ENCODE measurements around the gene FAM114A2.

Gene FAM114A2

DNA sequence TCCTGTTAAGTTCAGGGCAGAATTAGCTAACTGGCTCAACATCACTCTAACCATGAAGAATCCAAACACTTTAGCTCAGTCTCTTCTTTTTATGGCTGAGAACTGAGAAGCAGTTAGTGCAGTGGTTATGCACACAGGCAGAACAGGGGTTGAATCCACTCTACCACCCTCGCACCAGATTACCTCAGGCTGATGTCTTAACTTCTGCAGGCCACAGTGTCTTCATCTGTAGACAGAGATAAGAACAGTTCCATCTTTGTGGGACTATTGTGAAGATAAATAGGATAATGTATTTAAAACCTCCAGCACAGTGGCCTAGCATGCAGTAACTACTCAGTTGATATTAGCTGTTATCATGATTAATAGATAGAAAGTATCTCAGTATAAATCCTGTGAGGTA, 54.8 kb downstream of the FAM114A2 start:
- no peak for DNase-seq (ENCODE audit: low read depth)

DNA sequence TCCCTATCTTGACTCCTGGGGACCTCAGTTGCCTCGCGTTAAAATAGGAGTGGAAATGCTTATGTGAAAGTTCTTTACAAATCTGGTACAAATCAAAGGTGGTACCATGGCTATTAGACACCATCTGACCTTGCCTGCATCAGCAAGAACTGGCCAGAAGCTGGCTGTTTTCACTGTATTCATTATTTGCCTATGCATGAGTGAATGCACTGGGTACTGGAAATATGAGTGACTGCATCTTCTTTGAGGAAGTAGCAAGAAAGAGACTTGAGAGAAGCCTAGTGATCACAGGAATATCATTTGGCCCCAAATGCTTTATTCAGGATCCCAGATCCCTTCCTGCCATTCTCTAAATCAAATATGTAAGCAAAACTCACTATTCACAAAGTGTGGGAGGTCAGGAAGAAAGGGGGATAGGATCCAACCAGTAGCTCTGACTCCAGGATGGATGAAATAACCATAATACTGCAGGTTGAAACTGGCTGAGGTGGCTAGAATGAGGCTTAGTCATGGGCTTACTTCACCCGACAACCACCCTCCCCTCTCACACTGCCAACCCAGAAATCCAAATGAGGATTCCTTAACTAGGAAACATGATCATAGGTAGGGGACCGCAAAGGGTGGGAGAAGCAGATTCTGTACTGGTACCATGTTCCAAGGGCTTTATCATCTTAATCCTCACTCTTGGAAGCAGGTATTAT, 56.7 kb downstream of the FAM114A2 start:
- DNase-seq (ENCODE audit: low read depth), result no peak

DNA sequence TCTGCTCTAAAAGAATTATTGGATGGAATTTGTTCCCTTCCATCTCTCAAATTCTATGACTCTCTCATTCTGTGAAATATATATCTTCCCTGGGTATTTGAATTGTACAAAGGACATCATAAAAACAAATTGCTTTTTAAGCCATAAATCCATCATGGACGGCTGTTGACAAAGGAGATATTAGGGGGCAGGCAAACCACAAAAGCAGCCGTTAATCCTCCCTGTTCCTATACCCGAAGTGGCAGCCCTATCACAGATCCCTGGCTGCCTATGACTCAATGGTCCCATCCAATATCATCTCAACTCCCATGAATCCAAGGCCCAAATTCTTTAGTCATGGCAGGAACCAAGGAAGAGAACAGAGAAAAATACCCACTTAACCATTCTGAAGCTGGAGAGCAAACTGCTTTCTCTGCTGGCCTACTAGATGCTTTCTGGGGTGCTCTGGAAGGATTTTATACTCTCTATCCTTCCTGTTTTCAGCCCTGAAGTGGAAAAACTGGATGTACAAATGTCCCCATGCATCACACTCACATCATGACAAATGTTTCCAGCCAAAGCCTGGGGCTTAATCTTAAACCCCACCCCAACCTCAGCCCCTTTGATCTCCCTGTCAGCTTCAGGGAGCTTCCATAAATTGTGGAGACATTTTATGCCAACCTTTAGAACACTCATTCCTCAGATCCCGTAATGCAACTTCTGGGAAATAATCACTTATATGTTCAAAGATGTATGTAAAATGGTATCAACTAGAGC, 59.5 kb downstream of the FAM114A2 start:
- no peak for DNase-seq (ENCODE audit: low read depth)

DNA sequence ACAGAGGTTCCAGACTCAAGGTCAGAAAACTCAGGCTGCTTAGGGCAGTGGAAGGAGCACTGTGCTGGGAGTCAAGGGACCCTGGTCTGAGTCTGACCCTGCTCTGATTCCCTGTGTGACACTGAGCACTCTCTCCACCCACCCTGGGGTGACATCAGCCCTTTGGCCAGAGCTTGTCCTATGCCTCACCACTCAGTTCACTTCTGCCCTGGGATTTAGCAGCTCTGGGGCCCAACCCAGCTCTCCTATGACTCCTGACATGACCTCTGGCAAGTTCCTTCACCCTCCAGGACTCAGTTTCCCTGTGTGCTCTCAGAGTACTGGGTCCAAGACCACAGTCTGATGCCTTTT, 63.9 kb downstream of the FAM114A2 start:
- no peak for DNase-seq (ENCODE audit: low read depth)

DNA sequence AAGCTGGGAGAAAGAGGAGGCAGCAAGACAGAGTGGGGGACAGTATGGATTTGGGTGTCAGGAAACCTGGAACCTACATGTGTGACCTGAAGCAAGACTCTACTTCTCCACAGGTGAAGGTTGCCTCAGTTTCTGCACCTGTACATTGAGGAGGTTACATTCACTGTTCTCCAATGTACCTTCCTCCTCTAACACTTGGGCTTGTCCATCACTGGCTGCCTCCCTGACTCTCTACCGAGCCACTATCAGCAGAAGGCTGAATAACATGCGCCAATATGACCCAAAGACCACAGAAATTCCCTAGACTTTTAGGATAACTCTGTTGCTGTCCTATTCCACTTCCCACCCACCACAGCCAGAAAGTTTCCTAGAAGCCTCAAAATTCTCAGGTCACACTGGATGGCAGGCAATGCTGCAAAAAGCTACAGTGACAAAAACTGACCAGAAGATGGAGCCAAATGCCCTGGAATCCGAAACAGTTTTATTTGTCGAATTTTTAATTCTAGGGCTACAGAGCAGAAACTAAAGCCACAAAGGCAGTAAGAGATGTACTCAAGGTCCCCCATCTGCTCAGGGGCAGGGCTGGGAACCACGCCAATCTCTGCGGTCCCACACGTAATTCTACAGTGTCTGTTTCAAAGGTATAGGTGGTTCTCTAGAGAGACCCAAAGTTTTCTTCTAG, 64.4 kb downstream of the FAM114A2 start:
- peak; percentile 14 for DNase-seq (ENCODE audit: low read depth)

DNA sequence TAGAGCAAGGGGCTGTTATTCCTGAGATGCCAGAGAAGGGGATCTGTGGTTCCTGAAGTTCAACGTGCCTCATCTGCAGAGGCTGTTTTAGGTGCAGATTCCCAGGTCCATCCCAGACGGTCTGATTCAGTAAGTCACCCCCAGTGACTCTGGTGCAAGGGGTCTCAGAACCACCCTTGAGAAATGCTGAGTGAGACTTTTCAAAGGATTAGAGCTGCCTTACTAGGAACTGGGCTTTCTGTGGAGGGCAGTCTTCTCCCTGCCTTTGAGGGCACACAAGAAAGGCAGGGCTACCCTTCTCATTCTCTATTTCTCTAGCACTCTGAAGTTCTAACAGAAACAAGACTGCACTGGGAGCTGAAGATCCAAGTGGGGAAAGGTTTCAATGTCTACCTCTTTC, 66.5 kb downstream of the FAM114A2 start:
- no peak for DNase-seq (ENCODE audit: low read depth)

DNA sequence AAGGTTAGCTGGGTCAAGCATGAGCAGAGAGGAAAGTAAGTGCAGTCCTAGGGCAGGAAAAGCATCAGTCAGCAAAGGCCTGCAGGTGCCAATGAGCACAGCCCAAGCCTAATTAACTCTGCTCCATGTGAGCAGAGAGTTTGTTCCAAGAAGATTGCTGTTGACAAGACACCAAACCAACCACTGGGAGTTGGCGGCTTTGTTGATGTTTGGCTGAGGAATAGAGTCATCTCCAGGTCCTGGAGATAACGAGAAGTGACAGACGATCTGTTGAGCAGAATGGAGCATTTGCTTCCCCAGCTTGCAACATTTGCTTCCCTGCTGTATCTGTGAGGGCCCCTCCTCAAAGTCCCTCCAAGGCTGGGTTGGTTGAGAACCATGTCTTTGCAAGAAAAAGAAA, 68.2 kb downstream of the FAM114A2 start:
- no peak for DNase-seq (ENCODE audit: low read depth)

DNA sequence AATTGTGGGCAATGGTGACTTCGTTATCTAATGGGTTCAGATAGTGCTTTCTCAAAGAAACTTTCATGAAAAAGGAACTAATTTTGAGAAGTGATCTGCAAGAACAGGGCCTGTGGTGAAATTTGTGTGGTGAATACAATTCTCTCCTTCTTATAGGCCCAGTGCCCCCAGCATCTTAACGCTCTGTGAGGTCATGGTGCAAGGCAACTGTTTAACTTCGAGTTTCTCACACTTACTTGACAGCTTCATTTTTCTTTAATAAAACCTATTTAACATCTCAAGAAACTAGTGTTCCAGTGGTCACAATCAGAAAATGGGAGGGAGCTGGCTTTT, 69.2 kb downstream of the FAM114A2 start:
- no peak for DNase-seq (ENCODE audit: low read depth)

DNA sequence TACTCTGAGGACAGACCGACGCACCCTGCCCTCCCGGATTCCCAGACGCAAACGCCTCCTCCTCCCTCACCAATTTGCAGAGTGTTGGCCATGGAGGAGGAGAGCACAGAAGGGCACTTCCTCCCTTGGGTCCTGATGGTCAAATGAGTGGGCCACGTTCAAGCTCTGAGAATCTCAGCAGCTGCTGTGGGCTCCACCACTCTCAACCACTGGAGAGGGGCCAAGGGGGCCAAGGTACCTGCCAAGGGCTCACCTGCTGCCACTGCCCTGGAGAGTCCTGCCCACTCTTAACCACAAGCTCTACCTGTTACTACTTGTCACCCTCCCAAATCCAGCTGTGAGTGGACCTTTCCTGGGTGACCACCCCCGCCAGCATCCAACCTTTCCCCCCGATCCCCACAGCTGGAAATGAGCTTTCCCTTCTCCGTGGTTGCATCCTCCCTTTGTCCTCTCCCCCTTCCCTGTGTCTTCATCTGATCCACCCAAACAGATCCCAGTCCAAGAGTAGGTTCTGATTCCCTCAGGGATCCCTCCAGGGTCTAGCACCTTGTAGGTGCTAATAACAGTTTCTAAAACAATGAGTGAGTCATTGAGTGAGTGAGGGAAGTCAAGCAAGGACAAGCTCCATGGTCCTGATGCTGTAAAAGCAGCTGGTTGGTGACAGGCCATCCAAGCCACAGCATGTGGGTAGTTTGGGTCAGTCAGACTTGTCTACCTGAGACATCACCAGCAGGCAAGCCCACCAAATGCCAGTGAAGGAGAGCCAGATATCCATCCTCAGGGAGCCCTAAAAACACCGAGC, 69.7 kb downstream of the FAM114A2 start:
- no peak for DNase-seq (ENCODE audit: low read depth)

DNA sequence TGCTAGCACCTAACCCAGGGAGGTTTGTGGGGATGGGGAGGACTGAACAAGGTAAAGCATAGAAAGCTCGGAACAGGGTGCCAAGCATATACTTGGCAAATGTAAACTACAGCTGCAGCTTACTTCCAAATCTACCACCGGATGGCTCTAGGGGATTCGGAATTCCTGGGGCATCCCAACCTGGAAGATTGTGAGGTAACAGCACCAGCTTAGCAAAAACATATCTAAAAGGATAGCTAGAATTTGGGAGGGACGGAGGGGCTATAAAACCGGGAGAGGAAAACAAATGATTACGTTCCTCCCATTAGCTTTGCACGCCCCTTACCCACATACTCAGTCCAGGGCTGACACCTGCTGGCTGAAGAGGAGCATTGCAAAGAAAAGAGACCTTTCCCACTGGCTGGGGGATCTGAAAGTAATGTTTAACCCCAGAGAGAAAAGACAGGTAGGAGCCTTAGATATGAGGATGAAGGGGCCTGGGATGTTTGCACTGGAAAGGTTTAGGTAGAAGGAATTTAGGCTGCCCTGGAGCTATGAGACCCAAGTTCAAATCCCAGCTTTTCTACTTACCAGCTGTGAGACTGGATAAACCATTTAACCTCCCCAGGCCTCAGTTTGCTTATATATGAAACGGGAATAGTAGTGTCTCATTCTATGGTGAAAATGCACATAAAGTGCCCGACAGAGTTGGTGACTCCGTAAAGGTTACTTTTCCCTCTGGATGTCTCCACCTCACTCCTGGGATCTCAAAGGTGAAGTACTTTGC, 73.6 kb downstream of the FAM114A2 start:
- peak; percentile 34 for DNase-seq (ENCODE audit: low read depth)

DNA sequence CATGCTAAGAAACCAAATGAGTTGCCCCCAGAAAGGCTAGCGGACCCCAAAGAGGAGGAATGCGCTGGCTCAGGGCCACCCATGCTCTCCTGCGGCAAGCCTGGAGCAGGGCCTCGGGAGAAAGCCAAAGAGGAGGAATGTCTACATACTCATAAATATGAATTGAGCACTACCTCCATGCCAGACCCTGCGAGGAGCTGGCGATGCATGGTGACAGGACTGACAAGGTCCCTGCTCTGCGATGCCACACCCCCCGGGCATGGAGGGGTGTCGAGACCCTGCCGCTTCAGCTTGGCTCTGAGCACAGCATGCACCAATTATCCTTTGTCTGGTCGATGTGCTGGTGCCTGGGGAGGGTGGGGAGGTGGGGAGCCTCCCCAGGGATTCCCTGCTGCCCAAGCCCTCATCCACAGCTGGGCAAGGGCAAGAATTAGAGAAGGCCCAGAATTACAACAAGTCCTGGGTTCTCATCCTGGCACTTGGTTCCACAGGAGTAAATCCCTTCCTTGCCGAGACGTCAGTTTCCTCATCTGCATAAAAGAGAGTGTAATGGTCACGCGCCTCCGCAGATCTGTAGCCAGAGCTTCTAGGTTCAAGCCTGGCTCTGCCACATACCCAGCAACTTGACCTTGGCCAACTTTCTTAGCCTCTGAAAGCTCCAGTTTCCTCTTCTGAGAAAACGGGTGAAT, 74.4 kb downstream of the FAM114A2 start:
- no peak for DNase-seq (ENCODE audit: low read depth)

DNA sequence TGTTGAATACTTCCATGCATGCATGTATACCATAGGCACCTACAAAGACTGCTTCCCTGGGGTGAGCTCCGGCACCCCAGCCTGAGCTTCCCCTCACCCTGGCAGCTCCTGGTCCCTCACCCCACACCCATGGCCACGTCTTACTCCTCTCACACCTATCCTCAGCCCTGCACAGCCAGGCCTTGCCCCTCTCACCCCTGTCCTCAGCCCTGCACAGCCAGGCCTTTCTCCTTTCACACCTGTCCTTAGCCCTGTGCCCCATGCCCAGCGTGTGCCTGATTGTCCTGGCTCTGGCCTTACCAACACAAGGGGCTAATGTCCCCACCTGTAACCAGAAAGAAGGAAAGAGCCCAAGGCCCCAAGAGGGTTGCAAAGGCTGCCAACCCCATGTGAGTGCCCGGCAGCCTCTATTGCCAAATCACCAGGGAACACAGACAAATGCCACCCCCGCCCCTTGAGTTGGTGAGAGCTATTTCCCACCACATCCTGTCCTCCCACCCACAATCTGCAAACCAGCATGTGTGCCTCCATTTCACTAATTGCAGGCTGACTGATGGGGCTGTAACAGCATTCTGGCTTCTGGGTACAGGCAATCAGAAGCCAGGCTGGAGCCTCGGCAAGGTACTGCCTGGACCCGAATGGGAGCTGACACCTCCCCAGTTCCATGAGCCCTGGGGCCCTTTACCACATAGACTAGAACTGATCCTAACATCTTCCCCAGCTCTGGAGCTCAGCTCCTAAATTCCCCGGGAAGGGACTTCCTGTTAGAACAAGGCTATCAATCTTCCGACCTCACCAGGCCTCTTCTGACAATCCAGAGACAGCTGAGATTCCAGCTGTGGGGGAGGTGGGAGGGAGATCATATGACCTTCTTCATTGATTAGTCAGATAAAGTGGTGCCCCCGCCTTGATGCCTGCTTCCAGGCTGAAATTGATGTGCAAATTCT, 78.2 kb downstream of the FAM114A2 start:
- DNase-seq (ENCODE audit: low read depth), result no peak

DNA sequence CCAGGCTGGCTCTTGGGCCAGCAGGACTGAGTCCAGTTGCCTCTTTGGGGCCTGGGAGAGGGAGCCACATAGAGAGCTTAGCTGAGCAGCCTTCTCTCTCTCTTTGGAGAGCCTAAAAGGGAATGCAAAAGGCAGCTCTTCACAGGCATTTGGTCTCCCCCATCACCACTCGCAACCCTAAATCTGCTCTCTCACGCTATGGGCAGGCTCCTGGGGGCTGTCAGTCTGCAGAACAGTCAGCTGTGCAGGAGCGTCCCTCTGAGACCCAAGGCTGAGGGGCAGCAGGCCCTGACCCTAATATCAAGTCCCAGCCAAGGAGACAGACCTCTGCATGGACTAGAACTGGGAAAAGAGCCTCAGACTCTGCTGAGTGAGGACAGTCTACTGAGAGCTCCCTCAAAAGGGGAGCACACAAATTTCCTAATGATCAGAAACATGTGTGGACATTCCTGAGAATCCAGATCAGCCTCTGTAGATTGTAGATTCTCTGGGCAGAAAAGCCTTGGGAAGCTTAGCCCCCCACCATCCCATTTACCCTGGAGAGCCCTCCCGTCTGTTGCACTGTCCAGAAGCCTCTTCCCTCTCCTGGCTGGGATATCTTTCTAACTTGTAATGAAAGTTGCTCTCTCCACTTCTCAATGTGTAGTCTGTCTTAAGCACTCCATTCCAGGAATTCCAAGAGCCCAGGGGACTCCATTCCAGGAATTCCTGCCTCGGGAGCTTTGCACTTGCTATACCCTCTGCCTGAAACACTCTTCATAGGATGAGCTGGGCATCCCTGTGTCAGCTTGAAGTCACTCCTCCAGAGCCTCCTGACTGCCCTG, 79.4 kb downstream of the FAM114A2 start:
- DNase-seq (ENCODE audit: low read depth), result peak; percentile 51

DNA sequence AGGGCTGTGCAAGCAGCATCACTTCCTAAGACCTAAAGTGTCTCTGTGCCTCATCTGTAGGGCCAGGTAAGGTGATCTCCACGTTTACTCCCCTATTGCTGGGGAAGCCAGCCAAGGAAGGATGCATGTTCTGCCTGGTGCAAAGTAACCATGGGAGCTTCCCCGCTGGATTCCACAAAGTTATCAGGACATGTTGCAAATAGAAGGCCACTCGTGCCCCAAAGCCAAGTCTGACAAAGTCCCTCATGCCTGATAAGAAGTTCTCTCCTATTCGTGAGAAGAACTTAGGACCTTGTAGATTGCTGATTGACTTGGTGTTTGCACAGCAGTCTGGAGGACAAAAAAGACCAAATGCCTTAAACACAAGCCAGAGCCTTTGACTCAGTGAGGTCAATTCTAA, 81.5 kb downstream of the FAM114A2 start:
- no peak for DNase-seq (ENCODE audit: low read depth)

DNA sequence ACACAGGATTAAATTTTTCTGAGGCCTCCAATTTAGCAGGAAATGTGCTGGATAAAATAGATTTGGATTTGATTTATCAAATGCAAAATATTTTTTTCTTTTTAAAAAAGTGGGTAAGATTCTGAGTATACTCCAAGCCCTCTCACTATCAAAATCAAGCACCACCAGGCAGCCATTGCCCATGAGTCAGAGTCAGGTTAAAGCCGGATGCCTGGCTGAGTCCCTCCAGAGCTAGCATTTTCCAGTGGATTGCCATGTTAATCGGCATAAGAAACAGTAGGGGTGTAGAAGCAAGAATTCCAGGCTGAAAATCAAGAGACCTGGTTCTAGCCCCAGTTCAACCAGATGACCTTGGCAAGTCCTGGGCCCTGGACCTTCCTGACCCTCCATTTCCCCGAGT, 85.3 kb downstream of the FAM114A2 start:
- no peak for DNase-seq (ENCODE audit: low read depth)

DNA sequence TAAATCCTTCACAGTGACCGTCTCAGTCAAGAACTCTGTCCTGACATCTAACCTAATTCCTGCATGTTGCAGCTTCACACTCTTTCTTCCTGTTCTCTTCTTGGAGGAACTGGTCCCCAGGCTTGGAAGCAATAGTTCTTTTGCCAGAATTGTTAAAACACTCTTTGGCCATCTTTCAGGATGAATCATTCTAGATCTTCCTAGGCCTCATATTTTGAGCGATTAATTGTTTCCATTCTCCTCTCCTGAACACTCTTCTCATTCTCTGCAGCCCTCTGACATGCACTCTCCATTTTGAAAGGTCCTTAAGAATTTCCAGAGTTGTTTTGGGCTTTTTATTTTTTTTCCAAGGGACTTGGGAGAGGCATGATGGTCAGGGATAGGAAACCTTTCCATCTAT, 85.8 kb downstream of the FAM114A2 start:
- peak; percentile 62 for DNase-seq (ENCODE audit: low read depth)

DNA sequence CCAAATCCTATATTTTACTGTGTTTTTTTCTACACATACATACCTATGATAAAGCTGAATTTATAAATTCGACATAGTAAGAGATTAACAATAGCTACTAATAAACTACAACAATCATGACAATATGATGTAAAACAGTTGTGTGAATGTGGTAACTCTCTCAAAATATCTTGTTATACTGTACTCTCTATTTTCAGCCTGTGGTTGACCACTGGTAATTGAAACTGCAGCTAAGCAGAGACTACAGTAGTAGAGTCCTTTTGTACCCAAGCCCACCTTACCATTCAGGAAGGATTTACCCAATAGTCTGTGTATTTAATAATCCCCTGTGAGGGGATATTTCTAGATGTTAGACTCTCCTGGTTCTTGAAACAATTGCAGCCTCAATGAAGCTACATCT, 86.7 kb downstream of the FAM114A2 start:
- DNase-seq (ENCODE audit: low read depth), result no peak

DNA sequence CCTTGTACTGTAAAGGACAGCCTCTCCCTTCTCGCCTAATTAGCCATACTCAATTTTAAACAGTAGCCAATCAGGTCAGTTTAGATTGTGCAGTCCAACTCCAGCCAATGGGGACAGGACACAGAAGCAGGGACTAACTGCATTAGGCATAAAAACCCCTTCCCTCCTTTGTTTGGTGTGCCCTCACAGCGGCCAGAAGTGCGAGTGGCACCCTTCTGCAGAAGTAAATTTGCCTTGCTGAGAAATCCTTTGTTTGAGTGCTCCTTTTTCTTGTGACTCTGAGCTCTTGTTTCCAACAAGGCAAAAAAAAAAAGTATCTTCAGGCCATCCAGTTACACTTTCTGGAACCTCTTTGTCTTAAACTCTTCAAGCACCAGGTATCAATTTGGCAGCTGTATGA, 97.4 kb downstream of the FAM114A2 start:
- DNase-seq (ENCODE audit: low read depth), result no peak

Measured in fibroblast of gingiva (primary cell).